ENCODE results near the gene PCDH11Y.
"Not testable (repeated sequence)": the region's sequence is repeated elsewhere in the genome, so short reads cannot be mapped to it uniquely, and the experiment has no call there.

The PCDH11Y gene, protein sequence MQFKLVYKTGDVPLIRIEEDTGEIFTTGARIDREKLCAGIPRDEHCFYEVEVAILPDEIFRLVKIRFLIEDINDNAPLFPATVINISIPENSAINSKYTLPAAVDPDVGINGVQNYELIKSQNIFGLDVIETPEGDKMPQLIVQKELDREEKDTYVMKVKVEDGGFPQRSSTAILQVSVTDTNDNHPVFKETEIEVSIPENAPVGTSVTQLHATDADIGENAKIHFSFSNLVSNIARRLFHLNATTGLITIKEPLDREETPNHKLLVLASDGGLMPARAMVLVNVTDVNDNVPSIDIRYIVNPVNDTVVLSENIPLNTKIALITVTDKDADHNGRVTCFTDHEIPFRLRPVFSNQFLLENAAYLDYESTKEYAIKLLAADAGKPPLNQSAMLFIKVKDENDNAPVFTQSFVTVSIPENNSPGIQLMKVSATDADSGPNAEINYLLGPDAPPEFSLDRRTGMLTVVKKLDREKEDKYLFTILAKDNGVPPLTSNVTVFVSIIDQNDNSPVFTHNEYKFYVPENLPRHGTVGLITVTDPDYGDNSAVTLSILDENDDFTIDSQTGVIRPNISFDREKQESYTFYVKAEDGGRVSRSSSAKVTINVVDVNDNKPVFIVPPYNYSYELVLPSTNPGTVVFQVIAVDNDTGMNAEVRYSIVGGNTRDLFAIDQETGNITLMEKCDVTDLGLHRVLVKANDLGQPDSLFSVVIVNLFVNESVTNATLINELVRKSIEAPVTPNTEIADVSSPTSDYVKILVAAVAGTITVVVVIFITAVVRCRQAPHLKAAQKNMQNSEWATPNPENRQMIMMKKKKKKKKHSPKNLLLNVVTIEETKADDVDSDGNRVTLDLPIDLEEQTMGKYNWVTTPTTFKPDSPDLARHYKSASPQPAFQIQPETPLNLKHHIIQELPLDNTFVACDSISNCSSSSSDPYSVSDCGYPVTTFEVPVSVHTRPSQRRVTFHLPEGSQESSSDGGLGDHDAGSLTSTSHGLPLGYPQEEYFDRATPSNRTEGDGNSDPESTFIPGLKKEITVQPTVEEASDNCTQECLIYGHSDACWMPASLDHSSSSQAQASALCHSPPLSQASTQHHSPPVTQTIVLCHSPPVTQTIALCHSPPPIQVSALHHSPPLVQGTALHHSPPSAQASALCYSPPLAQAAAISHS (N-terminal part only)

GRCh38 chrY:5000057-5000456 lies at the start of gene PCDH11Y:
Gene PCDH11Y, plus strand, starts transcription at chrY:5000296. Its CDS starts 56,804 bp downstream, at chrY:5057100.
- in situ Hi-C loops (cut with MboI; ENCODE audit: low sequenced_read_pairs); DNase-seq (ENCODE audit: low spot score in 2 of 2); H3K36me3 ChIP-seq (replicated peaks); H3K27me3 ChIP-seq (ENCODE audit: low read depth); H3K9me3 ChIP-seq; H3K4me1 ChIP-seq; H3K4me3 ChIP-seq: not testable (repeated sequence)

- H3K9me3 ChIP-seq; H3K36me3 ChIP-seq (replicated peaks); in situ Hi-C loops (cut with MboI; ENCODE audit: low sequenced_read_pairs); H3K4me3 ChIP-seq; H3K4me1 ChIP-seq; DNase-seq (ENCODE audit: low spot score in 2 of 2); H3K27me3 ChIP-seq (ENCODE audit: low read depth): not testable (repeated sequence)
These were observed 32.2 kb upstream of the PCDH11Y start for GRCh38 chrY:4967894-4968293.

- H3K27me3 ChIP-seq (ENCODE audit: low read depth); DNase-seq (ENCODE audit: low spot score in 2 of 2); H3K9me3 ChIP-seq; H3K4me1 ChIP-seq; H3K36me3 ChIP-seq (replicated peaks); in situ Hi-C loops (cut with MboI; ENCODE audit: low sequenced_read_pairs); H3K4me3 ChIP-seq: not testable (repeated sequence)
These were observed 8.2 kb upstream of the PCDH11Y start for GRCh38 chrY:4991743-4992400.

DNA sequence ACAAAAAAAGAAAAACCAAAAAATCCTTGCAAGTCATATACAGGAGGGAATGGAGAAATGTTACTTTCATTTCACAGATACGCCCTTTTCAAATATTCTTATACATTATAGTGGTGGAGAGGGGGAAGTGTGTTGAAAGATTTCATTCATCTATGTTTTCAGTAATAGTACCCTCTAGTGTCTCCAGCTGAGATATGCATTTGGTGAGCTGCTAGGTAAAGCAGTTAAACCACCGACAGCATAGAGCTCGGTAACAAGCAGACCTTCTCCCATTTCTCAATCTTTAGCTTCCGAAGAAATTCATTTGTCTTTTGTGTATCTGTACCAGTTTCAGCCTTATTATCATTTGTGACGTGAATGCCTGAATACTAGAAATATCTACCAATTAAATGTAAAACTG lies 5.2 kb upstream of the PCDH11Y start:
- in situ Hi-C loops (cut with MboI; ENCODE audit: low sequenced_read_pairs); H3K27me3 ChIP-seq (ENCODE audit: low read depth); DNase-seq (ENCODE audit: low spot score in 2 of 2); H3K9me3 ChIP-seq; H3K4me3 ChIP-seq; H3K4me1 ChIP-seq; H3K36me3 ChIP-seq (replicated peaks): not testable (repeated sequence)

- H3K4me3 ChIP-seq; H3K36me3 ChIP-seq (replicated peaks); DNase-seq (ENCODE audit: low spot score in 2 of 2); H3K4me1 ChIP-seq; H3K9me3 ChIP-seq; in situ Hi-C loops (cut with MboI; ENCODE audit: low sequenced_read_pairs); H3K27me3 ChIP-seq (ENCODE audit: low read depth): not testable (repeated sequence)
These were observed 2.5 kb downstream of the PCDH11Y start for GRCh38 chrY:5002476-5003184.

DNA sequence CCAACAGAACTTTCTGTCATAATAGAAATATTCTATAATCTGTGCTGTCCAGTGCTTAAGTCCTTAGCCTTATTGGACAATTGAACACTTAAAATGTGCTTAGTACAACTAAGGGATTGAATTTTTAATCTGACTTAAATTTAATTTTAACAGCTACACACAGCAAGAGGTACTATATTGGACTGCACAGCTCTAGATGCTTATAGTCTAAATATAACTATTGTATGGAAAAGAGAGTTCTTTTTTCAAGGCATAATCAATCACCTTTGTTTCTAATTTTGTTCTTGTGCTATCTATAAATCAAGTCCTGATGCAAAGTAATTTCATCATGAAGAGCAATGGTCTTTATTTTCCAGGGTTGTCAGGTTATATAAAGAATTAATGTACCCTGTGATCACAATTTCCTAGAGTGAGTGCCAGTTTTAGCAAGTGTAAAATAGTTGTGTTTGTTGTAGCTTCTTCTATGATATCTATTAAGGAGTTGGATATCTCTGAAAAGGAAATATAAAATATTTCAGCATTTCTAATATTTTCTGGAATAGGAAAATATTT lies 39.0 kb downstream of the PCDH11Y start:
- DNase-seq (ENCODE audit: low spot score in 2 of 2); H3K27me3 ChIP-seq (ENCODE audit: low read depth); H3K9me3 ChIP-seq; H3K4me3 ChIP-seq; in situ Hi-C loops (cut with MboI; ENCODE audit: low sequenced_read_pairs); H3K36me3 ChIP-seq (replicated peaks); H3K4me1 ChIP-seq: not testable (repeated sequence)

- H3K27me3 ChIP-seq (ENCODE audit: low read depth); in situ Hi-C loops (cut with MboI; ENCODE audit: low sequenced_read_pairs); H3K4me3 ChIP-seq; H3K4me1 ChIP-seq; H3K36me3 ChIP-seq (replicated peaks); DNase-seq (ENCODE audit: low spot score in 2 of 2); H3K9me3 ChIP-seq: not testable (repeated sequence)
These were observed 82.9 kb downstream of the PCDH11Y start for GRCh38 chrY:5083017-5083416.

DNA sequence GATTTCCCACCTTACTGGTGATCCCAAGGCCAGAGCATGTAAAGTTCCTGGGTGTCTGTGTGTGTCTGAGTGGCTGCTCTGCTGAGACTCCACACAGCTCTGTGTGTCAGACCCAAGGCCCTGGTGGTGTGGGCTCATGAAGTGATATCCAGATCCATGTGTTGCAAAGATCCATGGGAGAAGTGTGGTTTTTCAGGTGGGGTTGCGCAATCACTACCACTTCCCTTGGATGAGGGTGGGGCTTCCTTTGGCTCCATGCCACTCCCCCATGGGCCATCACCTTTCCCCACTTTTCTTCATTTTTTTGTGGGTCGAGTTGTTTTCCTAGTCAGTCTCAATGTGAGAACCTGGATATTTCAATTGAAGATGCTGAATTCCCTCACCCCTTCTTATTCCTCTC lies 182.9 kb downstream of the PCDH11Y start:
- in situ Hi-C loops (cut with MboI; ENCODE audit: low sequenced_read_pairs); H3K9me3 ChIP-seq; H3K27me3 ChIP-seq (ENCODE audit: low read depth); H3K4me1 ChIP-seq; H3K36me3 ChIP-seq (replicated peaks); H3K4me3 ChIP-seq; DNase-seq (ENCODE audit: low spot score in 2 of 2): not testable (repeated sequence)

DNA sequence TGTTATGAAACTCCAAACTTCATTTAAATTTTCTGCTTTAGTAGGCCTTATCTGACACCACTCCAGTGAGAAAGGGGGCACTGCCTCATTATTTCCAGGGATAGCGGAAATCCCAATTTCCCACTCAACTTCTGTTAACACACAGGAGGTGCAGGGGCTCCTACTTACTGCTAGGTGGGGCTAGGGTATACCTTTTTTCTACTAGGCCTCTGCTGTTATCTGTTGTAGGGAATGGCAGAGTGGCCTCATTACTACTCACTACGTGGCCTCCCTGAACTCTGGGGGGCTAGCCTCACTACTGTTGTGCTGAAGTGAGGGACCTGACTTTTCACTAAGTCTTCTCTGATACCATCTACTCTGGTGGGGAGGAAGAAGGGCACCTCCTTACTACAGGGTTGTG lies 215.0 kb downstream of the PCDH11Y start:
- H3K36me3 ChIP-seq (replicated peaks); H3K4me1 ChIP-seq; H3K9me3 ChIP-seq; in situ Hi-C loops (cut with MboI; ENCODE audit: low sequenced_read_pairs); H3K27me3 ChIP-seq (ENCODE audit: low read depth); DNase-seq (ENCODE audit: low spot score in 2 of 2); H3K4me3 ChIP-seq: not testable (repeated sequence)

DNA sequence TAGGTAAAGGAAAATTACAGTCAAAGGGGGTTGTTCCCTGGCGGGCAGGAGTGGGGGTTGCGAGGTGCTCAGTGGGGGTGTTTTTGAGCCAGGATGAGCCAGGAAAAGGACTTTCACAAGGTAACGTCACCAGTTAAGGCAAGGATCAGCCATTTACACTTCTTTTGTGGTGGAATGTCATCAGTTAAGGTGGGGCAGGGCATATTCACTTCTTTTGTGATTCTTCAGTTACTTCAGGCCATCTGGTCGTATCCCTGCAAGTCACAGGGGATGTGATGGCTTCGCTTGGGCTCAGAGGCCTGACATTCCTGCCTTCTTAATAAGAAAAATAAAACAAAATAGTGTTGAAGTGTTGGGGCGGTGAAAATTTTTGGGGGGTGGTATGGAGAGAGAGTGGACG lies 324.8 kb downstream of the PCDH11Y start:
- in situ Hi-C loops (cut with MboI; ENCODE audit: low sequenced_read_pairs); H3K4me3 ChIP-seq; H3K9me3 ChIP-seq; H3K4me1 ChIP-seq; H3K27me3 ChIP-seq (ENCODE audit: low read depth); DNase-seq (ENCODE audit: low spot score in 2 of 2); H3K36me3 ChIP-seq (replicated peaks): not testable (repeated sequence)

- DNase-seq (ENCODE audit: low spot score in 2 of 2); H3K27me3 ChIP-seq (ENCODE audit: low read depth); H3K9me3 ChIP-seq; H3K4me3 ChIP-seq; H3K36me3 ChIP-seq (replicated peaks); H3K4me1 ChIP-seq; in situ Hi-C loops (cut with MboI; ENCODE audit: low sequenced_read_pairs): not testable (repeated sequence)
These were observed 342.1 kb downstream of the PCDH11Y start for GRCh38 chrY:5342220-5342619.

DNA sequence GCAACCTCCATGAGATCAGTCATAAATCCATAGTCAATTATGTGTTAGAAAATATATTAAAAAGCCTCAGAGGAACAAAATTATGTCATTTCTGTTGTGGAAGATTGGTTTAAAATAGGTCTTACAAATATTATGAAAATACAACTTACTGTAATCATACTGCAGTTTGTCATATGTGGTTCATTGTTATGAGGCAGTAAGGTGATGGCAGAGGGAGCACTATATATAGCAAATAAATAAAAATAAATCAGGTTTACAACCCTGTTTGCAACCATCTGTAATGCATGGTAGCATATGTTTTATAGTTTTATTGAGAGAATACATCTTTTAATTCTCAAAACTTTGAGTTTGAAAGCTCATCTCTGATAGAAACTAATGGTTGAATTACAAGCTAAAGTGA lies 543.6 kb downstream of the PCDH11Y start:
- H3K27me3 ChIP-seq (ENCODE audit: low read depth); H3K4me1 ChIP-seq; H3K4me3 ChIP-seq; DNase-seq (ENCODE audit: low spot score in 2 of 2); in situ Hi-C loops (cut with MboI; ENCODE audit: low sequenced_read_pairs); H3K36me3 ChIP-seq (replicated peaks); H3K9me3 ChIP-seq: not testable (repeated sequence)

DNA sequence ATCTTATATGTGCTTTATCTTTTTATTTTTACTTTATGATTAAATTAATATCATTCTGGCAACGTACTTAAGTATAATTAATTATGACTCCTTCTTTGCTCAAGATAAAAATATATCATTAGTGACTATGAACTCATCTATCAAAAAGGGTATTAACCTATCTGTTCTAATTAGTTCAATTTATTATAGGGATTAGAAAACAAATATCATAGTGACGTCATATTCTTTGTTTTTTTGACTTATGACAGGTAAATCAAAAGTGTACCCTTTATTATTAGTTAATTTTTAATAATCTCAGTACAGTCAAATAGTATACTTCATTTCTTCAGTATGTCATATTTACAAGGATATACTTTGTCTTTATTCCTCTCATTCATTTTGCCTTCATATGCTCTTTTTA lies 638.5 kb downstream of the PCDH11Y start:
- H3K4me3 ChIP-seq; H3K4me1 ChIP-seq; H3K27me3 ChIP-seq (ENCODE audit: low read depth); H3K9me3 ChIP-seq; in situ Hi-C loops (cut with MboI; ENCODE audit: low sequenced_read_pairs); H3K36me3 ChIP-seq (replicated peaks); DNase-seq (ENCODE audit: low spot score in 2 of 2): not testable (repeated sequence)

All from HAP-1 (cell line).